ENCODE results near the gene CLCN3. TPM values are rescaled to one million over a fixed set of nuclear protein-coding genes. Genes with fewer than 3 reads are reported as not detected.
"Not testable (repeated sequence)": the region's sequence is repeated elsewhere in the genome, so short reads cannot be mapped to it uniquely, and the experiment has no call there.

CLCN3 gene
- total RNA-seq = 10 to 100 TPM; 16.0 to 17.4 (median 16.0) TPM

GRCh38 chr4:169619958-169620879, at the start of gene CLCN3:
TSS of gene CLCN3 (plus strand) at chr4:169620578. CDS start at chr4:169635929, 15,351 bp downstream.
- DNase-seq = peak; percentile 81
- Mint-ChIP-seq H3K4me3 (peak within 1 kb of the TSS; percentile 99), H3K27me3 (ENCODE audit: low read depth) (no peaks in the 10 kb centered on the region), H3K9me3 (no peaks in the 10 kb centered on the region), H3K4me1 (ENCODE audit: low read depth) (peaks cover 61% of the 10 kb centered on the region), H3K36me3 (ENCODE audit: insufficient read depth) (peaks cover 6% of the 10 kb centered on the region)
- peak; percentile 74 to 80 for ATAC-seq

GRCh38 chr4:169571012-169571411, 49.4 kb upstream of the CLCN3 start:
- ATAC-seq; H3K4me3 Mint-ChIP-seq; H3K4me1 Mint-ChIP-seq (ENCODE audit: low read depth); DNase-seq; H3K9me3 Mint-ChIP-seq; H3K27me3 Mint-ChIP-seq (ENCODE audit: low read depth): not testable (repeated sequence)
- H3K36me3 Mint-ChIP-seq (ENCODE audit: insufficient read depth) = peaks cover 36% of the 10 kb centered on the region

DNA sequence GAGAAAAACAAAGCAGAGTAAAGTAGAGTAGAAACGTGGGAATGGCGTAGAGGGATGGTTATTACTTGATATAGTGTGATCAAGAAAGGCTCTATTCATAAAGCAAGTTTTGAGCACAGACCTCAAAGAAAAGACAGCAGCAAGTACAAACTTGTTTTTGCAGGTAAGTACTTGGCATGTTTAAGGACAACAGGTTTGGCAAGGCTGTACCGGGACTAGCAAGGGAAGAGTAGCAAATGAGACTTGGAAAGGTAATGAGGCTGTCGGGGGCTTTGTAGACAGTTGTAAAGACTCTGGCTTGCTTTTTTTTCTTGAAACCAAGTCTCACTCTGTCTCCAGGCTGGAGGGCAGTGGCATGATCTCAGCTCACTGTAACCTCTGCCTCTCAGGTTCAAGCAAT, 48.9 kb upstream of the CLCN3 start:
- H3K36me3 Mint-ChIP-seq (ENCODE audit: insufficient read depth) = peaks cover 38% of the 10 kb centered on the region
- ATAC-seq (no peak), DNase-seq (no peak)
- no peaks in the 10 kb centered on the region for H3K27me3 Mint-ChIP-seq (ENCODE audit: low read depth)
- H3K4me3 Mint-ChIP-seq = no peak overlapping the region
- no peaks in the 10 kb centered on the region for H3K9me3 Mint-ChIP-seq
- H3K4me1 Mint-ChIP-seq (ENCODE audit: low read depth) = peaks cover 5% of the 10 kb centered on the region

GRCh38 chr4:169573889-169574288, 46.5 kb upstream of the CLCN3 start:
- Mint-ChIP-seq H3K36me3 (ENCODE audit: insufficient read depth) (peaks cover 40% of the 10 kb centered on the region), H3K9me3 (no peaks in the 10 kb centered on the region), H3K4me1 (ENCODE audit: low read depth) (peaks cover 4% of the 10 kb centered on the region), H3K27me3 (ENCODE audit: low read depth) (no peaks in the 10 kb centered on the region), H3K4me3 (no peak overlapping the region)
- no peak for DNase-seq
- no peak for ATAC-seq

- DNase-seq = no peak
- Mint-ChIP-seq H3K27me3 (ENCODE audit: low read depth) (no peaks in the 10 kb centered on the region), H3K36me3 (ENCODE audit: insufficient read depth) (peaks cover 22% of the 10 kb centered on the region), H3K4me3 (no peak overlapping the region), H3K4me1 (ENCODE audit: low read depth) (no peaks in the 10 kb centered on the region), H3K9me3 (no peaks in the 10 kb centered on the region)
- ATAC-seq = no peak
Observed at GRCh38 chr4:169582203-169582602, 38.2 kb upstream of the CLCN3 start.

- Mint-ChIP-seq H3K27me3 (ENCODE audit: low read depth) (no peaks in the 10 kb centered on the region), H3K4me1 (ENCODE audit: low read depth) (no peaks in the 10 kb centered on the region), H3K9me3 (no peaks in the 10 kb centered on the region), H3K36me3 (ENCODE audit: insufficient read depth) (peaks cover 22% of the 10 kb centered on the region), H3K4me3 (no peak overlapping the region)
- ATAC-seq (no peak), DNase-seq (no peak)
Observed at GRCh38 chr4:169582706-169583105, 37.7 kb upstream of the CLCN3 start.

- Mint-ChIP-seq H3K4me3 (no peak overlapping the region), H3K36me3 (ENCODE audit: insufficient read depth) (peaks cover 22% of the 10 kb centered on the region), H3K4me1 (ENCODE audit: low read depth) (no peaks in the 10 kb centered on the region), H3K9me3 (no peaks in the 10 kb centered on the region), H3K27me3 (ENCODE audit: low read depth) (no peaks in the 10 kb centered on the region)
- no peak for ATAC-seq
- no peak for DNase-seq
Observed at GRCh38 chr4:169583563-169583962, 36.8 kb upstream of the CLCN3 start.

DNA sequence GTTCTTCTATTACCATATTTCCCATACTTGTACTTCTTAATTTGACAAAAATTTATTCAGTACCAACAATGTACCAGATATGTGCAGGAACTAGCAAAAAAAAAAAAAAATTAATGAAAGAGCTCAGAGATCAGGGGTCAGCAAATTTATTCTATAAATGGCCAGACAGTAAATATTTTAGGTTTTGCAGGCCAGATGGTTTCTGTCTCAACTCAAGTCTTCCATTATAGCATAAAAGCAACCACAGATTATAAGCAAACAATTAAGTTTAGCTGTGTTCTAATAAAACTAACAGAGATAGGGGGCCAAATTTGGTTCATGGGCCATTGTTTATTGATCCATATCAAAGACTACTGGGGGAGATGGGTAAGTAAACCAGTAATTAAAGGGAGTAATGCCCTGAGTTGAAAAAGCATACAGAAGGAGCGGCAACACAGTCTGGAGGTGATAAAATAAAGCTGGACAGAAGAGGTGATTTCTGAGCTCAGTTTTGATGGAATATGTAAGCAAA, 27.3 kb upstream of the CLCN3 start:
- no peaks in the 10 kb centered on the region for H3K27me3 Mint-ChIP-seq (ENCODE audit: low read depth)
- H3K36me3 Mint-ChIP-seq (ENCODE audit: insufficient read depth) = peaks cover 19% of the 10 kb centered on the region
- DNase-seq (no peak), ATAC-seq (no peak)
- H3K4me3 Mint-ChIP-seq = no peak overlapping the region
- no peaks in the 10 kb centered on the region for H3K9me3 Mint-ChIP-seq
- H3K4me1 Mint-ChIP-seq (ENCODE audit: low read depth) = no peaks in the 10 kb centered on the region

DNA sequence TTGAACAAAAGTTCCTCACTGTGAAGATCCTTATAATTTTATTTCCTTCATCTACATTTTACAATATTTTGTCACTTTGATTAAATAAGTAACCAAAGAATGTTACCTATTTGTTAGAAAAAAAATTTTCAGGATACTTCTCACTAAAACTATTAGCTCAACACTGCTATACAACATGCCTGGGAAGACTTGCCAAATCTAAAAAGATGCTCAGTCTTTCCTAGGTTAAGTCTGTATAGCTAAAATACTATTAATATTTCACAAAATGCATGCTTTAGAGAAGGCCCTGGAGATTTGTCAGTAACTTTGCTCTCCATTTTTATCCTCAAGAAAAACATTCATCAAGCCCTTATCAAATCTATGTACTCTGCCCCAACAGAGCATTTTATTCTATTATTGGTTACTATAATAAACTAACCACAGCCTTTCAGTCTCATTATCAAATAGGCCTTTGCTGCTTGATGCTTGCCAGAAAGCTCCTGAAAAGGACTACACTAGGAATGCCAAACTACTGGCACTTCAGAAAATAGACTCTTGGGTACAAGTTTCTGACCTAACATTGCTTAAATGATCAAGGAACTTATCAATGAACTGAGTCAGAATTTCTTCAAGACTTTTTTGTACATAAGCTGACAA, 25.7 kb upstream of the CLCN3 start:
- Mint-ChIP-seq H3K4me3 (no peak overlapping the region), H3K36me3 (ENCODE audit: insufficient read depth) (peaks cover 20% of the 10 kb centered on the region), H3K4me1 (ENCODE audit: low read depth) (no peaks in the 10 kb centered on the region), H3K9me3 (no peaks in the 10 kb centered on the region), H3K27me3 (ENCODE audit: low read depth) (no peaks in the 10 kb centered on the region)
- DNase-seq (no peak), ATAC-seq (no peak)

DNA sequence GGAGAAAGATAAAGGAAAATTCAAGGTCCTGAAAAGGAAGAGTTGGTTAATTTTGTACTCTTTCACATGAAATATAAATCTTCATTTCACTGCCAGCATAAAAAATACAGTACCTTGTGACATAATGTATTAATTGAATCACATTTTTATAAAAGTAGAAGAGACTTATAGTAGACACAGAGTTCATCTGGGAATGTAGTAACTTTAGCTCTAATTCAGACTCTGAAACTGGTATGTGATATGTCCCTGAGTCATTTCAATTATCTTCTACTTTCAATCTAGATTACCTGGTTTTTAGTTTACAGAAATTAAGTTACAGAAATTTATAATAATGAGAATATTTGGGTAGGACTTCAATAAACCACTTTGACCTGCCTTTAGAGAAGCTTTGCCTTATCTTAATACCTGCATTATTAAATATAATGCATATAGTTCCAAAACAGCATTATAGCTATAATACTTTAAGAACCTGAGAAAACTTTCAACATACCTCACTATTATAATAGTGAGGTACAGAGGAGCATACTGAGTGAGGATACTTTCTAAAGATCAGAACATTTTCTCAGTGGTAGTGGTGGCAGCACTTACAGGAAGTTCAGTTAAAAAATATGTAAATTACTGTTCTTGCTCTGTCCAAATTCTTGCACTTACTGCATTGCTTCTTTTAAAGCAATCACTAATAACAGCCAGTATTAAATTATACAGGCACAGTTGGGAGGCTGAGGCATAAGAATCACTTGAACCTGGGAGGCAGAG, 19.2 kb upstream of the CLCN3 start:
- peaks cover 21% of the 10 kb centered on the region for H3K36me3 Mint-ChIP-seq (ENCODE audit: insufficient read depth)

GRCh38 chr4:169603312-169603711, 17.1 kb upstream of the CLCN3 start:
- no peaks in the 10 kb centered on the region for H3K9me3 Mint-ChIP-seq
- no peak overlapping the region for H3K4me3 Mint-ChIP-seq
- DNase-seq = no peak
- peaks cover 22% of the 10 kb centered on the region for H3K36me3 Mint-ChIP-seq (ENCODE audit: insufficient read depth)
- no peak for ATAC-seq
- no peaks in the 10 kb centered on the region for H3K27me3 Mint-ChIP-seq (ENCODE audit: low read depth)
- H3K4me1 Mint-ChIP-seq (ENCODE audit: low read depth) = peaks cover 25% of the 10 kb centered on the region

More for the DNA sequence above, 19.2 kb upstream of the CLCN3 start:
- H3K9me3 Mint-ChIP-seq = no peaks in the 10 kb centered on the region
- no peaks in the 10 kb centered on the region for H3K27me3 Mint-ChIP-seq (ENCODE audit: low read depth)
- no peak for DNase-seq
- H3K4me1 Mint-ChIP-seq (ENCODE audit: low read depth) = peaks cover 19% of the 10 kb centered on the region
- H3K4me3 Mint-ChIP-seq = no peak overlapping the region
- ATAC-seq = no peak

GRCh38 chr4:169604131-169604900, 16.1 kb upstream of the CLCN3 start:
- Mint-ChIP-seq H3K9me3 (no peaks in the 10 kb centered on the region), H3K4me3 (no peak overlapping the region), H3K36me3 (ENCODE audit: insufficient read depth) (peaks cover 20% of the 10 kb centered on the region), H3K27me3 (ENCODE audit: low read depth) (no peaks in the 10 kb centered on the region), H3K4me1 (ENCODE audit: low read depth) (peaks cover 25% of the 10 kb centered on the region)
- DNase-seq (no peak), ATAC-seq (peak; percentile 84 to 93)

GRCh38 chr4:169604903-169605331, 15.5 kb upstream of the CLCN3 start:
- DNase-seq (no peak), ATAC-seq (no peak)
- H3K4me1 Mint-ChIP-seq (ENCODE audit: low read depth) = peaks cover 25% of the 10 kb centered on the region
- H3K4me3 Mint-ChIP-seq = no peak overlapping the region
- H3K9me3 Mint-ChIP-seq = no peaks in the 10 kb centered on the region
- H3K27me3 Mint-ChIP-seq (ENCODE audit: low read depth) = no peaks in the 10 kb centered on the region
- peaks cover 20% of the 10 kb centered on the region for H3K36me3 Mint-ChIP-seq (ENCODE audit: insufficient read depth)

Data from activated T-cell treated with anti-CD3 and anti-CD28 coated beads, Interleukin-2, amount 50 U/mL, for 4 hours (primary cell).